Measurements from ENCODE around the gene UGT2B7. TPM values are rescaled to one million over a fixed set of nuclear protein-coding genes. Genes with fewer than 3 reads are reported as not detected.

UGT2B7 gene
- total RNA-seq, 1 donor from 2014 or later: not detected

Other genes with a start within 250 kb of the UGT2B7 start
- gene UGT2A3, start 144.7 kb upstream of the UGT2B7 start, total RNA-seq: not detected
- not detected for gene UGT2B11, start 118.3 kb downstream of the UGT2B7 start, total RNA-seq
- gene UGT2B28, start 184.0 kb downstream of the UGT2B7 start, total RNA-seq: not detected

Data from esophagus mucosa (tissue), 1 donor.